Skin of body (tissue), 2 donors: ENCODE results near the gene PI4KA. TPM values are rescaled to one million over a fixed set of nuclear protein-coding genes. Genes with fewer than 3 reads are reported as not detected.
"Not testable (repeated sequence)": the region's sequence is repeated elsewhere in the genome, so short reads cannot be mapped to it uniquely, and the experiment has no call there.

Experiments
- DNase-seq: peaks from one replicate; lab custom pipeline; 2025; lab: John Stamatoyannopoulos, UW
- total RNA-seq: library from RNA; depleted of rRNA; stranded (reverse); fragments of >200 nt; gene quantifications from one replicate; pipeline ENCODE4 v1.2.3, GENCODE V29; 2014

PI4KA gene
- total RNA-seq, 1 donor from 2014 or later: 40.5 TPM

DNA sequence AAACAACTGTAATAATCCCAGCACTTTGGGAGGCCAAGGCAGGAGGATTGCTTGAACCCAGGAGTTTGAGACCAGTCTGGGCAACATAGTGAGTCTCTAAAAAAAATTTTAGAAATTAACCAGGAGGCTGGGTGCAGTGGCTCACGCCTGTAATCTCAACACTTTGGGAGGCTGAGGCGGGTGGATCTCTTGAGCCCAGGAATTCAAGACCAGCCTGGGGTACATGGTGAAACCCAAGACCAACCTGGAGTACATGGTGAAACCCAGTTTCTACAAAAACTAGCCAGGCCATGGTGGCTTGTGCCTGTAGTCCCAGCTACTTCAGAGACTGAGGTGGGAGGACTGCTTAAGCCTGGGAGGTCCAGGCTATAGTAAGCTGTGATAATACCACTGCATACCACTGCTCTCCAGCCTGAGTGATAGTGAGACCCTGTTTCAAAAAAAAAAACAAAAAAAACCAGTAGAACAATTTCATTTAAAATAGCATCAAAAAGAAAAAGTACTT, 11.2 kb downstream of the PI4KA start:
- no peak for DNase-seq

DNA sequence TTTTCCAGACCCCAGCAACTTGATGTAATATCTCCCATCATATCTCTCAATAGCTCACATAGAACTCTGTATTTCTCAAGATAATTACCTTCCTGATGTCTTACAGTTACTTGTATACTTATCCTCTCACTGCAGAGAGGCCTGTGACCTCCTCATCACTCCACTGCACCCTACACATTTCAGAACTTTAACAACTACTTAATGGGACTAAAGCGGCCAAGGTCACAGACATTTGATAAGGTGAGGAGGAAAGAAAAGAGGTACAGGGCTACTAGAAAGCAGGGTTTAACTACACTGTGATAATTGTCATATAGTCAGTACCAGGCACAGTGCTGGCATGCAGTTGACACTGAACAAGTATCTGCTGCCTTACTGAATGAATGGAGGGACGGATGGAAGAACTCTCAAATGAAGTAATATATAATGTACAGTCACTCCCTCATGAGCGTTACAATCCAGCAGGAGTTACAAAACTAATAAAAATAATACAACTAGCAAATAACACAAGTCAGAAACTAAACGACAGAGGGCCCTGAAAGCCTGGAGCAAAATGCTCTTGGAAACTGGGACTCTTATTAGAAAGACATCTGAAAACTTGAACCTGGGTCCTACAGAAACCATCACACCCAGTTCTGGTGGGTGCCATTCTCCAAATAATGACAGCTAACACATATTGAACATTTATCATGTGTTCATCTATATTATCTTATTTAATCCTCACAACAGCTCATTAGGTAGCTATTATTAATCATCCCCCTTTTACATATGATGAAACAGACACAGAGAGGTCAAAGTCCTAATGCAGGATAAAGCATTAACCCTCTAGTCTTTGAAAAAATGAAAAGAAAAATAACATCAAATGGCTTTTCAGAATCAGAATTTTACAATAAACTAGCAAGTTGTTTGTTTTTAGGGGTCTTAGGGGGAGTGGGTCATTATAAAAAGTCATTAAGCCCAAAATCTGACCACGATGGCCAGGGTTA, 14.3 kb downstream of the PI4KA start:
- no peak for DNase-seq

DNA sequence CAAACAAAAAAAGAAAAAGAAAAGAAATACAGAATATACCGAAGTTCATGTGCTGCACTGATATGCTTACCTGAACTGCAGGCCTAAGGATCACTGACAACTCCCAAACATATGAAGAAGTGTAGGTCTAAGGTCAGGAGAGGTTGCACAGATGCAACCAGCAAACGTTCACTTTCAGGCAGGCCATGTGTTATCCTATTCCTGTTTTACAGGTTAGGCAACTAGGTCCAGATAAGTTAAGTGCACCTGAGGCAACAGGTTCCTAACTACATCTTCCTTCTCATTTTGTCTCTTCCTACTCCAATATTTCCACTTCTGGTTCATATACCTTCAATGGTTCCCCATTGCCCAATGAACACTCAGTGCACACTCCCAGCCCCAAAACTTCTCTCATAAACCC, 15.1 kb downstream of the PI4KA start:
- DNase-seq: no peak

DNA sequence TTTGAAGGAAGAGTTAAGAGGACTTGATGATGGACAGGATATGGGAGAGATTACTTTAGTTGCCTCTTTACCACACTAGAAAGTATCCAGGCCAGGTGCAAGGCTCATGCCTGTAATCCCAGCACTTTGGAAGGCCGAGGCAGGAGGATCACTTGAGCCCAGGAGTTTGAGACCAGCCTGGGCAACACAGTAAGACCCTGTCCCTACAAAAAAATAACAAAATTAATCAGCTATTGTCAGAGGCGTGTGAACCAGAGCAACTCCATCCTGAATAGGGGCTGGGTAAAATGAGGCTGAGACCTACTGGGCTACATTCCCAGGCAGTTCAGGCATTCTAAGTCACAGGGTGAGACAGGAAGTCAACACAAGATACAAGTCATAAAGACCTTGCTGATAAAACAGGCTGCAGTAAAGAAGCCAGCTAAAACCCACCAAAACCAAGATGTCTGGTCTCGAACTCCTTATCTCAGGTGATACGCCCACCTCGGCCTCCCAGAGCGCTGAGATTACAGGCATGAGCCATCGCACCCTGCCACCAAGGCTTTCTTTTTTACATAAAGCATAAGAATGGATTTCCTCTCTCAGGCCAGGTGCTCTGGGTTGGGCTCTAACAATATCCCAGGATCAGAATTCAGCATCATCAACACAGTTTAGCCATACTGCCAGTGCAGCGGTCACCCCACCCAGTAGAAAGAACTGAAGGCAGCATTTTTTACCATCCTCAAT, 17.8 kb downstream of the PI4KA start:
- DNase-seq: no peak

DNA sequence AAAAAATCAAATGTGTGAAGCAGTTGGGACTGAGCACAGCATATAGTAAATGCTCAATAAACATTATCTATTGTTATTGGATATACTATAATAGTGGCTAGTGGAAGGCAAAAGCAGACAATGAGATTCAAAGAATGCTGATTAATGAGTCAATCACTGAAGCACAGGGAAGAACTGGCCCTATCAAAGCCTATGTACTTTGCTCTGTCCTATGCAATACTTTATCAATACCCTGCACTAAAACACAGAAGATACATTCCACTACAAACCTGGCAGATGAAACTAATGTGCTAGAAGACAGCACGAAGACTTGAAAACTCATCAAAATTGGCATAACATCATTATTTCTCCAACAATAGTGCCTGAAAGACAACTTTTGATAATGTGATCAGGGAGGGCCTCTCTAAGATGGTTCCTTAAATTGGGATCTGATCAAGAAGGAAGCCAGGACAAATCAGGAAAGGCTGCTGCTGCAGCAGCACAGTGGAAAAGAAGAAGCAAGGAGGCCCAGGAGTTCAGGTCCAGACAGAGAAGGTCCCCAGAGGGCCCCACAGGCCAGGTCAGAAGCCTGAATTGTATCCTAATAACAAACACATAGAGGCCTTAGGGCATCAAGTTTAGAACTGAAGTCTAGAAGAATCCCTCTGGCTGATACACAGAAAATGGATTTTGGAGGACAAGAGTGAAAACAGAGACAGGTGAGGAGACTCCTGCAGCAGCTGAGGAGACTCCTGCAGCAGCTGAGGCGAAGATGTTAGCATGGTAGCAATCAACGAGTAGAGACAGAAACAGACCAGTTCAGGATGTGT, 18.6 kb downstream of the PI4KA start:
- DNase-seq: no peak

DNA sequence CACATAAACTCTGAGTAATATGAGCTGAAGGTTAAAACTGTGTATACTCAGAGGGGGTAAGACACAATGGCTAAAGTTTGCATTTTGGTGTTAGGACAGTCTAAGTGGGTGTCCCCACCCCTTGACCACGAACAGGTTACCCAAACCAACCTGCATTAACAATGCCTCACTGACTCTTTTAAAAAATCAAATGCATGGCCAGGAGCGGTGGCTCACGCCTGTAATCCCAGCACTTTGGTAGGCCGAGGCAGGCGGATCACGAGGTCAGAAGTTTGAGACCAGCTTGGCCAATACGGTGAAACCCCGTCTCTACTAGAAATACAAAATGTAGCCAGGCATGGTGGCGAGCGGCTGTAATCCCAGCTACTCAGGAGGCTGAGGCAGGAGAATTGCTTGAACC, 19.3 kb downstream of the PI4KA start:
- DNase-seq: not testable (repeated sequence)

DNA sequence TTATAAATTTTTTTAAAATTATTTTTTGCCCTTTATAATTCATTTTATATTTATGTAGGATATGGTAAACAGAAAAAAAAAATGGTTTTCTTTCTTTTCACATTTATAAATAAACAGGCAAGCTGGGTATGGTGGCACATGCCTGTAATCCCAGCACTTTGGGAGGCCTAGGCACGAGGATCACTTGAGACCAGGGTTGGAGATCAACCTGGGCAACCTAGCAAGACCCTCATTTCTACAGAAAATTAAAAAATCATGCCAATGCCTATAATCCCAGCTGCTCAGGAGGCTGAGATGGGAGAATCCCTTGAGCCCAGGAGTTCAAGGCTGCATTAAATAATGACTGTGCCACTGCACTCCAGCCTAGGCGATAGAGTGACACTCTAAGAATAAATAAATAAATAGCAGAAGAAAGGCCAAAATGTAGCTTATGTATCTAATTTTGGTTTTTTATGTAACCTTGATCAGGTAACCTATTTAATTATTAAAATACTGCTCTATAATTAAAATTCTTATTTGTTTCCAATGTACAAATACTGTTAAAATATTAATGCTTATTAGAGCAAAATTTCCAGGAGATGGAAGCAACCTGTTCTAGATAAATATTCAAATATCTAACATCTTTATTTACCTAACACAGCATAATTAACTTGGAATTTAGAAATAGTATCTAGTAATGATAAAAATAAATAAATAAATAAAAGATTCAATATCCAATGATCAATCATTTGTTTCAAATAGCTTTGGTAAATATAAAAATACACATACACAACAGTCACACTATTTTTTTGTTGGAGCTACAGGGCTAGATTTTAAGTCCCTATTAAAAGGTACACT, 21.4 kb downstream of the PI4KA start:
- no peak for DNase-seq

DNA sequence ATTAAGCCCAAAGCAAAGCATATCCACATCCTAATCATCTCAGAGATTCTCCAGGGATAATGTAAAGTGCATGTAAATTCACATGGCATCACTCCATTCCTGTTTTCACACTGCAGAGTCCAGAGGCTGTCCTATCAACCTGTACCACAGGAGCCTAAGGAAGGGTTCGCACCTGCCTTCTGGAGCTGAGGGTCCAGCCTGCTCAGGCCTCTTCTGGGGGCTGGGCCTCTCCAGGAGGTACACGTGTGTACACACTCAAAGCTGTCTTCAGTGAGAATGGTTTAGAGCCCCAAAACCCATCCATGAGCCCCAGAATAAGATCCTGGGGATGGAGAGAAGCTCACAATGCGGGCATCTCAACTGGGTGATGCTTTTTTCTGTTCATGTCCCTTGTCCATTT, 23.9 kb downstream of the PI4KA start:
- no peak for DNase-seq

DNA sequence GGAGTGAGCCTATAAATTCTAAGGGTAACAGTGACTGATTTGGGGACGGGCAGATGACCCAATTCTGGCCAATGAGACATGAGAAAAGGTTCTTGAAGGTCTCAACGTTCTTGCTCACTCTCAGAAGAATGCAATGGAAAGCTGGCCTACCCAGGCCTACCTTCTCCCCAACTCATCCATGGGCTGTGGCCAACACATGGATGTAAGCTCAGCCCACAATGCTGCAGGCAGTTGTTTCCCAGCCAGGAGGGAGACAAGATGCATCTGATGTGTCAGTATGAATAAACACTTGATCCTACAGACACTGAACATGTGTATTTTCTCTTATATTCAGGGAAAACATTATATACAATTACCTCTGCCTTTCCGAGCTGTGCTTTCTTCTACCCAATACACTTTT, 24.4 kb downstream of the PI4KA start:
- DNase-seq: no peak

DNA sequence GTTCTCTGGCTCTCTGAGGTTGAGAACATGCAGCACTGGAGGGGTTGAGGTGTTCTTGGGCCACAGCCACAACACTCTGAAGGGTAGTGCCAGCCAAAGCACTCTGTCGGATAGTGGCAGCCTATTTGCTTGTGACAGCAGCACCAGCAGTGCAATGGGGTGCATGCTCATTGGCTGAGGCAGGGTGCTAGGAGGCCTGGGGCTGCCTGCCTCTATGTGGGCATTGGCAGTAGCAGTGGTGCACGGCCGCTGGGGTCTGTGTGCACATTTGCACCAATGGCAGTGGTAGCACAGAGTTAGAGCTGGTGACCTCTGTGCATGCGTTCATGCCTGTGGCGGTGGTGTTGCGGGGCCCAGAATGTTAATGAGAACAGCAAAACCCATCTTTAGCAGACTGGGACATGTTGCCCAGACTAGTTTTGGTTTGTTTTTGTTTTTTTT, 25.4 kb downstream of the PI4KA start:
- DNase-seq: no peak

DNA sequence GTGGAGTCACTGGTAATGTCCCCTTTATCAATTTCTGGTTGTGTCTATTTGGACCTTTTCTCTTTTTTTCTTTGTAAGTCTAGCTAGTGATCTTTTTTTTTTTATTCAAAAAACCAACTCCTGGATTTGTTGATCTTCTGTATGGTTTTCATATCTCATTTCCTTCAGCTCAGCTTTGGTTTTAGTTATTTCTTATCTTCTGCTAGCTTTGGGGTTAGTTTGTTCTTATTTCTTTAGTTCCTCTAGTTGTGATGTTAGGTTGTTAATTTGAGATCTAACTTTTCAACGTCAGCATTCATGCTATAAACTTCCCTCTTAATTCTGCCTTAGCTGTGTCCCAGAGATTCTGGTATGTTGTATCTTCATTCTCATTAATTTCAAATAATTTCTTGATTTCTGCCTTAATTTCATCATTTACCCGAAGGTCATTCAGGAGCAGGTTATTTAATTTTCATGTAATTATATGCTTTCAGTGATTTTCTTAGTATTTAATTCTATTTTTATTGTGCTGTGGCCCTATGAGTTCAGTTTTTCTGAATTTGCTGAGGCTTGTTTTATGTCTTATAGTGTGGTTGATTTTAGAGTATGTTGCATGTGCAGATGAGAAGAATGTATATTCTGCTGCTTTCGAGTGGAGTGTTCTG, 29.0 kb downstream of the PI4KA start:
- no peak for DNase-seq

DNA sequence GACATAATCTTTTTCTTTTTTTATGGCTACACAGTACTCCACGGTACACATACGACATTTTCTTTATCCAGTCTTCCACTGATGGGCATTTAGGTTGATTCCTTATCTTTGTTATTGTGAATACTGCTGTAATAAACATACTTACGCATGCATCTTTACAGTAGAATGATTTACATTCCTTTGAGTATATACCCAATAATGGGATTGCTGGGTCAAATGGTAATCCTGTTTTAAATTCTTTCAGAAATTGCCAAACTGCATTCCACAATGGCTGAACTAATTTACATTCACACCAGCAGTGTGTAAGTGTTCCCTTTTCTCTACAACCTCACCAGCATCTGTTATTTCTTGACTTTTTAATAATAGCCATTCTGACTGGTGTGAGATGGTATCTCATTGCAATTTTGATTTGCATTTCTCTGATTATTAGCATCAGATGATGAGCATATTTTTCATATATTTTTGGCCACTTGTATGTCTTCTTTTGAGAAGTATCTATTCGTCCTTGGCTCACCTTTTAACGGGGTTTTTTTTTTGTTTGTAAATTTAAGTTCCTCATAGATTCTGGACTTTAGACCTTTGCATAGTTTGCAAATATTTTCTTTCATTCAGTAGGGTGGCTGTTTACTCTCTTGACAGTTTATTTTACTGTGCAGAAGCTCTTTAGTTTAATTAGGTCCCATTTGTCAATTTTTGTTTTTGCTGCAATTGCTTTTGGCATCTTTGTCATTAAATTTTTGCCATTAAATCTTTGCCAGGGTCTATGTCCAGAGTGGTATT, 32.0 kb downstream of the PI4KA start:
- not testable (repeated sequence) for DNase-seq

DNA sequence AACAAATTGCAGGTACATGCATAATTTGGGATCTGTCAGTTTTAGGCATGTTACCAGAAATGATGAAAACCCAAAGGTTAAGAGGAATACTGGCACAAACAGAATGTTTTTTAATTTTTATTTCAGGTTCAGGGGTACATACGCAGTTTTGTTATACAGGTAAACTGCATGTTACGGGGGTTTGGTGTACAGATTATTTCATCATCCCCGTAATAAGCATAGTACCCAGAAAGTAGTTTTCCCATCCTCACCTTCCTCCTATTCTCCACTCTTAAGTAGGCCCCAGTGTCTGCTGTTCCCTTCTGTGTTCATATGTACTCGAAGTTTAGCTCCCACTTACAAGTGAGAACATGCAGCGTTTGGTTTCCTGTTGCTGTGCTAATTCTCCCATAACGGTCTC, 33.0 kb downstream of the PI4KA start:
- DNase-seq: no peak

DNA sequence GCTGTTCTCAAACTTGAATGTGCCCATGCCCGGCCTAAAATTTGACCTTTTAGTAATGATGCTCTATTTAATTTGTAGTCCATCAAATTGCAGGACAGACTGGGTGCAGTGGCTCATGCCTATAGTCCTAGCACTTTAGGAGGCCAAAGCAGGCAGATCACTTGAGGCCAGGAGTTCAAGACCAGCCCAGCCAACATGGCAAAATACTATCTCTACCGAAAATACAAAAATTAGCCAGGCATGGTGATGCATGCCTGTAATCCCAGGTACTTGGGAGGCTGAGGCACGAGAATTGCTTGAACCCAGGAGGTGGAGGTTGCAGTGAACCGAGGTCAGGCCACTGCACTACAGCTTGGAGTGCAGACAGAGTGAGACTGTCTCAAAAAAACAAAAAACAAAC, 33.4 kb downstream of the PI4KA start:
- DNase-seq: not testable (repeated sequence)

DNA sequence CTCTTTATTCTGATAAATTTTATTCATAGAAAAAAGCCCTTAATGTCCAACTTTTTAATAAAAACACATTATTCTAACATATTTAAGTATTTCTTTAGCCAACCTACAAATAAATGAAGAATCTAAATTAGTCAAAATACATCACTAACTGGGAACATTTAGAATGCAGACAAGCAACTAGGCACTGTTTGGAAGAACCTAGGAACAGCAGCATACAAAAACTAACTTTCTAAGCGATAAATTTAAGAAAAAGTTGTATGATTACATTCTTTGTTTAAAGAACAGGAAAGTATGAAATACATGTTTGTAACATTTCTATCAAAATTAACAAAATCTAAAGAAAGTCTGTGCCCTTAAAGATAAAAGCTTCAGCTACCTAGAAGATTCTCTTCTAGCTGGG, 35.3 kb downstream of the PI4KA start:
- no peak for DNase-seq

DNA sequence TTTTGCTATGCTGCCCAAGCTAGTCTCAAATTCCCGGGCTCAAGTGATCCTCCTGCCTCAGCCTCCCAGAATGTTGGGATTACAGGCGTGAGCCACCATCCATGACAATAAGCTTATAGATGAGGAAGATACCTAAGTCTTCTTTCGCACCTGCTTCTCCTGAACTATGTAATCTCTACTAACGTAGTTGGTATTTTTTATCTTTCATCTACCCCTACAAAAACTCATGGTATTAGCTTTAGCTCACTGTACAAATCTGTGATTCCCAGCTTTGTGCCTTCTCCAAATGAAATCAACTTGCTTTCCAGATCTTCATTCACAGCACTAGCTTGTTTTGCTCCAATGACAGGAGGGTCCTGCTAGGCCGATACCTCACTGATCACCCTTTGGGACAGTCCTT, 36.4 kb downstream of the PI4KA start:
- no peak for DNase-seq

DNA sequence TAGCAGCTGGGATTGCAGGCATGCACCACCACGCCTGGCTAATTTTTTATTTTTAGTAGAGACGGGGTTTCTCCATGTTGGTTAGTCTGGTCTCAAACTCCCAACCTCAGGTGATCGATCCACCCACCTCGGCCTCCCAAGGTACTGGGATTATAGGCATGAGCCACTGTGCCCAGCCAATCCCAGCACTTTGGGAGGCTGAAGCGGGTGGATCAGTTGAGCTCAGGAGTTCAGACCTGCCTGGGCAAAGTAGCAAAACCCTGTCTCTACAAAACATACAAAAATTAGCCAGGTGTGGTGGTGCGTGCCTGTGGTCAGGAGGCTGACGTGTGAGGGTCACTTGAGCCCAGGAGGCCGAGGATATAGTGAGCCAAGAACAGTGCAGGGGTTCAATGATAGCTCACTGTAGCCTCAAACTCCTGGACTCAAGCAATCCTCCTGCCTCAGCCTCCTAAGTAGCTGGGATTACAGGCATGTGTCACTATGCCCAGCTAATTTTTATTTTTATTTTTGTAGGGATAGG, 36.8 kb downstream of the PI4KA start:
- DNase-seq: not testable (repeated sequence)

DNA sequence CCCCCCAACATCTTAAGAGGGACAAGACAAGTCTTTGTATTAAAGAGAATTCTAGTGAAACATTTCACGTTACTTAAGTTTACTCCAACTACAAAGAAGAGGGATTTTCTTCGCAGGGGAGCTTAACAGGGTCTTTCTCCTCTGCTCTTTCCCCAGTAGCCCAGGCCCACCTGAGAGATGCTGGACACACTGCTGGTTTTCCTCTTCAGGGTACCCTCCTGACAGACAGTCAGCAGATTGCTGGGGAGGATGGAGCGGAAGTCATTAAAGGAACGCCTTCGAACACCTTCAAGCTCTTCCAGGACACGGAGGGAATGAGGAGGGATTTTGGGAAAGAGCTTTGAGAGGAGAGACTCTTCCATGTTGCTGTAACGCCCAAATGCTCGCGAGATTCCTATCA, 39.1 kb downstream of the PI4KA start:
- no peak for DNase-seq

DNA sequence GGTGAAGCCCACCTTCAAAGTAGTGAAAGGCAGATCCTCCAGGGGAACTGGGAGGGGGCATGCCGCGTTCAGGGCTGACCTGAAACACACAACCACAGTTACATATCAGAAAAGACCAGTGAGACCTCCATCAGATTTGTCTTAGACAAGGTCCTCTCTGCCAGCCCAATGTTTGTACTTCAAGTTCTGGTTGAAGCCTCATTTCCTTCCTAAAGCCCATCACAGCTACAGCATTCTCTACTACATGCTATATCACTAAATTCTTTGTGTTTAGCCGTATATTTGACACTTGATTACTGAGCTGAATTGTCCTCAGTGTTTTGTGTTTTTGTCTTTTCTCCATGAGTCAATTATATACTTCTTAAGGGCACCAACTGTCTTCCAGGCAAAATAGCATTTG, 40.1 kb downstream of the PI4KA start:
- no peak for DNase-seq
